ENCODE results near the gene TMEM236. TPM values are rescaled to one million over a fixed set of nuclear protein-coding genes. Genes with fewer than 3 reads are reported as not detected.

TMEM236 gene
- polyA plus RNA-seq, 5 donors, result 0.26 to 0.54 (median 0.38) TPM

- no peak for DNase-seq
Measured at GRCh38 chr10:17784688-17785087, 32.7 kb downstream of the TMEM236 start.

- no peak for DNase-seq
Measured at GRCh38 chr10:17785276-17785930, 33.4 kb downstream of the TMEM236 start.

GRCh38 chr10:17787087-17787961 lies 35.3 kb downstream of the TMEM236 start:
- DNase-seq, result no peak

GRCh38 chr10:17788646-17789045 lies 36.6 kb downstream of the TMEM236 start:
- no peak for DNase-seq

GRCh38 chr10:17789396-17789795 lies 37.4 kb downstream of the TMEM236 start:
- no peak for DNase-seq

GRCh38 chr10:17790651-17791050 lies 38.6 kb downstream of the TMEM236 start:
- no peak for DNase-seq

- no peak for DNase-seq
Measured at GRCh38 chr10:17792991-17793390, 41.0 kb downstream of the TMEM236 start.

- DNase-seq, result peak; percentile 19 to 23
Measured at GRCh38 chr10:17793823-17794644, 42.0 kb downstream of the TMEM236 start.

GRCh38 chr10:17795083-17795482 lies 43.1 kb downstream of the TMEM236 start:
- DNase-seq, result no peak

- no peak for DNase-seq
Measured at GRCh38 chr10:17795813-17796594, 44.0 kb downstream of the TMEM236 start.

- DNase-seq, result no peak
Measured at GRCh38 chr10:17801507-17801906, 49.5 kb downstream of the TMEM236 start.

- DNase-seq, result no peak
Measured at GRCh38 chr10:17802350-17802749, 50.3 kb downstream of the TMEM236 start.

GRCh38 chr10:17802976-17803375 lies 51.0 kb downstream of the TMEM236 start:
- DNase-seq, result no peak

- no peak for DNase-seq
Measured at GRCh38 chr10:17805330-17805729, 53.3 kb downstream of the TMEM236 start.

GRCh38 chr10:17805921-17806577 lies 54.0 kb downstream of the TMEM236 start:
- no peak for DNase-seq

- DNase-seq, result no peak
Measured at GRCh38 chr10:17808971-17809841, 57.2 kb downstream of the TMEM236 start, which contains the start of gene MRC1. Gene MRC1 (plus strand): TSS chr10:17809348. CDS start chr10:17809466, 118 bp downstream.

- no peak for DNase-seq
Measured at GRCh38 chr10:17811146-17811865, 59.3 kb downstream of the TMEM236 start.

- no peak for DNase-seq
Measured at GRCh38 chr10:17814973-17815372, 63.0 kb downstream of the TMEM236 start.

GRCh38 chr10:17816199-17816598 lies 64.2 kb downstream of the TMEM236 start:
- DNase-seq, result no peak

Data from right lung (tissue), 5 donors.